Calu3 (cell line): ENCODE measurements around the gene WWOX. TPM values are rescaled to one million over a fixed set of nuclear protein-coding genes. Genes with fewer than 3 reads are reported as not detected.

Experiments
- BruUV-seq: library from RNA; stranded (reverse); fragments of 400-500 nt; replicated peaks from 2 replicates; lab custom pipeline; 2021; lab: Mats Ljungman, UMichigan
- CTCF ChIA-PET: fragments of 300-600 bp; sonication (Branson Sonifier 250); formaldehyde crosslinking; loops from one replicate; lab custom pipeline; 2022; ENCODE audit warnings: antibody characterized with exemption; lab: Charles Lee
- DNase-seq: peaks from one replicate; pipeline ENCODE4 v3.0.0; 2022
- H3K27ac Mint-ChIP-seq: one replicate; pipeline ENCODE4 v1.8.0; 2022; ENCODE audit warnings: mixed read lengths; ENCODE audit not compliant: unreplicated experiment
- H3K27me3 Mint-ChIP-seq: one replicate; pipeline ENCODE4 v1.8.0; 2022; ENCODE audit warnings: mixed read lengths; ENCODE audit not compliant: unreplicated experiment
- H3K36me3 Mint-ChIP-seq: one replicate; pipeline ENCODE4 v1.8.0; 2022; ENCODE audit warnings: mild to moderate bottlenecking, moderate library complexity, mixed read lengths; ENCODE audit not compliant: insufficient read depth, unreplicated experiment
- H3K4me1 Mint-ChIP-seq: one replicate; pipeline ENCODE4 v1.8.0; 2022; ENCODE audit warnings: mild to moderate bottlenecking, low read depth, mixed read lengths; ENCODE audit not compliant: unreplicated experiment
- H3K4me3 Mint-ChIP-seq: one replicate; pipeline ENCODE4 v1.8.0; 2022; ENCODE audit warnings: mild to moderate bottlenecking, low read depth, moderate library complexity, mixed read lengths; ENCODE audit not compliant: unreplicated experiment
- H3K9me3 Mint-ChIP-seq: one replicate; pipeline ENCODE4 v1.8.0; 2022; ENCODE audit warnings: low read depth, mixed read lengths; ENCODE audit not compliant: unreplicated experiment
- CTCF ChIP-seq: fragments of 200-600 bp; IDR thresholded peaks from one replicate; pipeline ENCODE4 v1.8.0; 2022; ENCODE audit warnings: antibody characterized with exemption; ENCODE audit not compliant: unreplicated experiment
- intact Hi-C: fragments of 100-400 bp; cut with micrococcal nuclease; formaldehyde crosslinking; loops from one replicate; pipeline ENCODE4 v1.10.0; 2022; ENCODE audit not compliant: unreplicated experiment
- total RNA-seq: library from RNA; stranded (reverse); gene quantifications from 2 replicates; pipeline ENCODE4 v1.2.3, GENCODE V29; 2022

Gene WWOX
- total RNA-seq, 1 experiment from 2014 or later, result 33.5 TPM

GRCh38 chr16:79261481-79261940 lies 1162.1 kb downstream of the WWOX start:
- TF ChIP-seq CTCF, result no peak
- Mint-ChIP-seq H3K9me3 (peaks cover 2% of the 10 kb centered on the region), H3K4me3 (no peak overlapping the region), H3K36me3 (no peaks in the 10 kb centered on the region), H3K4me1 (no peaks in the 10 kb centered on the region), H3K27me3 (peaks cover 41% of the 10 kb centered on the region), H3K27ac (no peak overlapping the region)
- no TSS peak for BruUV-seq
- DNase-seq, result peak; percentile 56
- CTCF ChIA-PET, result interaction anchor here (1.1 kb wide), 1 partner anchor 8 kb away, joined by 3 read pairs; no protein-coding TSS in a partner anchor
- intact Hi-C loops, result loop anchor here (5.0 kb wide), 1 partner anchor 109 kb away; no protein-coding TSS in a partner anchor

- Mint-ChIP-seq H3K36me3 (no peaks in the 10 kb centered on the region), H3K27me3 (peaks cover 41% of the 10 kb centered on the region), H3K27ac (no peak overlapping the region), H3K4me1 (no peaks in the 10 kb centered on the region), H3K9me3 (peaks cover 5% of the 10 kb centered on the region), H3K4me3 (no peak overlapping the region)
- BruUV-seq, result no TSS peak
- intact Hi-C loops, result loop anchor here (5.0 kb wide), 1 partner anchor 110 kb away; no protein-coding TSS in a partner anchor
- CTCF ChIA-PET, result interaction anchor here (0.6 kb wide), 1 partner anchor 926 kb away, joined by 11 read pairs; no protein-coding TSS in a partner anchor
- DNase-seq, result no peak
- no peak for TF ChIP-seq CTCF
These were observed 1162.6 kb downstream of the WWOX start for GRCh38 chr16:79261944-79262552.

Other genes with a start within 250 kb of the WWOX start
- not detected in 2 replicates for gene CLEC3A, start 77.1 kb upstream of the WWOX start, total RNA-seq